ENCODE measurements around the gene ZNF263. TPM values are rescaled to one million over a fixed set of nuclear protein-coding genes. Genes with fewer than 3 reads are reported as not detected.

Gene ZNF263
- total RNA-seq, 1 experiment from 2014 or later, result 53.5 TPM

GRCh38 chr16:3321816-3322215, 38.5 kb downstream of the ZNF263 start:
- Histone ChIP-seq H3K9me3 (ENCODE audit: control insufficient read depth, insufficient read depth, low read depth, low read length) (peaks cover 36% of the 10 kb centered on the region), H3K27ac (ENCODE audit: low read length) (no peak overlapping the region), H3K4me1 (ENCODE audit: control insufficient read depth, insufficient read depth, low read length) (no peaks in the 10 kb centered on the region), H3K36me3 (ENCODE audit: control insufficient read depth, insufficient read depth, low read length) (0 out of 2 replicates have a peak, but pooled peaks cover under 1% of the 10 kb centered on the region), H3K4me3 (ENCODE audit: low read depth in 2 of 2, low read length in 2 of 2) (no peak overlapping the region), H3K27me3 (ENCODE audit: control insufficient read depth, insufficient read depth, low read length) (no peaks in the 10 kb centered on the region)
- POLR2A ChIA-PET, result no interaction called here
- ATAC-seq (no peak), DNase-seq (ENCODE audit: low read depth, low spot score) (no peak)
- in situ Hi-C loops (cut with HindIII; ENCODE audit: low pct_unique_long_range_greater_than_20kb, low sequenced_read_pairs), result no loop called here
- CTCF ChIA-PET, result no interaction called here
- intact Hi-C loops (cut with micrococcal nuclease; ENCODE audit: unreplicated experiment), result no loop called here
- BruUV-seq (replicated peaks), result no TSS peak
- TF ChIP-seq, protein P1, sequence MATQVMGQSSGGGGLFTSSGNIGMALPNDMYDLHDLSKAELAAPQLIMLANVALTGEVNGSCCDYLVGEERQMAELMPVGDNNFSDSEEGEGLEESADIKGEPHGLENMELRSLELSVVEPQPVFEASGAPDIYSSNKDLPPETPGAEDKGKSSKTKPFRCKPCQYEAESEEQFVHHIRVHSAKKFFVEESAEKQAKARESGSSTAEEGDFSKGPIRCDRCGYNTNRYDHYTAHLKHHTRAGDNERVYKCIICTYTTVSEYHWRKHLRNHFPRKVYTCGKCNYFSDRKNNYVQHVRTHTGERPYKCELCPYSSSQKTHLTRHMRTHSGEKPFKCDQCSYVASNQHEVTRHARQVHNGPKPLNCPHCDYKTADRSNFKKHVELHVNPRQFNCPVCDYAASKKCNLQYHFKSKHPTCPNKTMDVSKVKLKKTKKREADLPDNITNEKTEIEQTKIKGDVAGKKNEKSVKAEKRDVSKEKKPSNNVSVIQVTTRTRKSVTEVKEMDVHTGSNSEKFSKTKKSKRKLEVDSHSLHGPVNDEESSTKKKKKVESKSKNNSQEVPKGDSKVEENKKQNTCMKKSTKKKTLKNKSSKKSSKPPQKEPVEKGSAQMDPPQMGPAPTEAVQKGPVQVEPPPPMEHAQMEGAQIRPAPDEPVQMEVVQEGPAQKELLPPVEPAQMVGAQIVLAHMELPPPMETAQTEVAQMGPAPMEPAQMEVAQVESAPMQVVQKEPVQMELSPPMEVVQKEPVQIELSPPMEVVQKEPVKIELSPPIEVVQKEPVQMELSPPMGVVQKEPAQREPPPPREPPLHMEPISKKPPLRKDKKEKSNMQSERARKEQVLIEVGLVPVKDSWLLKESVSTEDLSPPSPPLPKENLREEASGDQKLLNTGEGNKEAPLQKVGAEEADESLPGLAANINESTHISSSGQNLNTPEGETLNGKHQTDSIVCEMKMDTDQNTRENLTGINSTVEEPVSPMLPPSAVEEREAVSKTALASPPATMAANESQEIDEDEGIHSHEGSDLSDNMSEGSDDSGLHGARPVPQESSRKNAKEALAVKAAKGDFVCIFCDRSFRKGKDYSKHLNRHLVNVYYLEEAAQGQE (IDR thresholded peaks at IDR 0.05; ENCODE audit: insufficient read depth in 1 of 2, low read depth in 2 of 2, low read length in 1 of 2), result no peak
- TF ChIP-seq TCF7L2 (IDR thresholded peaks at IDR 0.05; ENCODE audit: low read depth, low read length), result no peak

GRCh38 chr16:3327514-3327913, 44.2 kb downstream of the ZNF263 start:
- intact Hi-C loops (cut with micrococcal nuclease; ENCODE audit: unreplicated experiment), result no loop called here
- no peaks in the 10 kb centered on the region for H3K9me3 ChIP-seq (ENCODE audit: control insufficient read depth, insufficient read depth, low read depth, low read length)
- no peaks in the 10 kb centered on the region for H3K4me1 ChIP-seq (ENCODE audit: control insufficient read depth, insufficient read depth, low read length)
- H3K27me3 ChIP-seq (ENCODE audit: control insufficient read depth, insufficient read depth, low read length), result no peaks in the 10 kb centered on the region
- H3K27ac ChIP-seq (ENCODE audit: low read length), result no peak overlapping the region
- in situ Hi-C loops (cut with HindIII; ENCODE audit: low pct_unique_long_range_greater_than_20kb, low sequenced_read_pairs), result no loop called here
- no peak for DNase-seq (ENCODE audit: low read depth, low spot score)
- no peak overlapping the region for H3K4me3 ChIP-seq (ENCODE audit: low read depth in 2 of 2, low read length in 2 of 2)
- TF ChIP-seq, protein P2, sequence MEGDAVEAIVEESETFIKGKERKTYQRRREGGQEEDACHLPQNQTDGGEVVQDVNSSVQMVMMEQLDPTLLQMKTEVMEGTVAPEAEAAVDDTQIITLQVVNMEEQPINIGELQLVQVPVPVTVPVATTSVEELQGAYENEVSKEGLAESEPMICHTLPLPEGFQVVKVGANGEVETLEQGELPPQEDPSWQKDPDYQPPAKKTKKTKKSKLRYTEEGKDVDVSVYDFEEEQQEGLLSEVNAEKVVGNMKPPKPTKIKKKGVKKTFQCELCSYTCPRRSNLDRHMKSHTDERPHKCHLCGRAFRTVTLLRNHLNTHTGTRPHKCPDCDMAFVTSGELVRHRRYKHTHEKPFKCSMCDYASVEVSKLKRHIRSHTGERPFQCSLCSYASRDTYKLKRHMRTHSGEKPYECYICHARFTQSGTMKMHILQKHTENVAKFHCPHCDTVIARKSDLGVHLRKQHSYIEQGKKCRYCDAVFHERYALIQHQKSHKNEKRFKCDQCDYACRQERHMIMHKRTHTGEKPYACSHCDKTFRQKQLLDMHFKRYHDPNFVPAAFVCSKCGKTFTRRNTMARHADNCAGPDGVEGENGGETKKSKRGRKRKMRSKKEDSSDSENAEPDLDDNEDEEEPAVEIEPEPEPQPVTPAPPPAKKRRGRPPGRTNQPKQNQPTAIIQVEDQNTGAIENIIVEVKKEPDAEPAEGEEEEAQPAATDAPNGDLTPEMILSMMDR (IDR thresholded peaks at IDR 0.05), result no peak
- TF ChIP-seq POLR2AphosphoS5 (IDR thresholded peaks at IDR 0.05; ENCODE audit: low read depth, low read length) (no peak), SIN3A (IDR thresholded peaks at IDR 0.05; ENCODE audit: borderline replicate concordance, insufficient read depth, low read depth, low read length) (no peak), TCF7L2 (IDR thresholded peaks at IDR 0.05; ENCODE audit: low read depth, low read length) (no peak)
- TF ChIP-seq, protein P1 (IDR thresholded peaks at IDR 0.05; ENCODE audit: insufficient read depth in 1 of 2, low read depth in 2 of 2, low read length in 1 of 2), result no peak
- no peaks in the 10 kb centered on the region for H3K36me3 ChIP-seq (ENCODE audit: control insufficient read depth, insufficient read depth, low read length)
- CTCF ChIA-PET, result no interaction called here
- no TSS peak for BruUV-seq (replicated peaks)
- no peak for ATAC-seq
- POLR2A ChIA-PET, result no interaction called here
